Activated naive CD4-positive, alpha-beta T cell treated with Interleukin-2 at 50 U/mL for 16 hours (primary cell): Measurements from ENCODE around the gene GNAO1.

ENCODE experiments used
- DNase-seq: peaks from one replicate; pipeline ENCODE4 v3.0.0-alpha.2; 2020

Gene GNAO1

DNA sequence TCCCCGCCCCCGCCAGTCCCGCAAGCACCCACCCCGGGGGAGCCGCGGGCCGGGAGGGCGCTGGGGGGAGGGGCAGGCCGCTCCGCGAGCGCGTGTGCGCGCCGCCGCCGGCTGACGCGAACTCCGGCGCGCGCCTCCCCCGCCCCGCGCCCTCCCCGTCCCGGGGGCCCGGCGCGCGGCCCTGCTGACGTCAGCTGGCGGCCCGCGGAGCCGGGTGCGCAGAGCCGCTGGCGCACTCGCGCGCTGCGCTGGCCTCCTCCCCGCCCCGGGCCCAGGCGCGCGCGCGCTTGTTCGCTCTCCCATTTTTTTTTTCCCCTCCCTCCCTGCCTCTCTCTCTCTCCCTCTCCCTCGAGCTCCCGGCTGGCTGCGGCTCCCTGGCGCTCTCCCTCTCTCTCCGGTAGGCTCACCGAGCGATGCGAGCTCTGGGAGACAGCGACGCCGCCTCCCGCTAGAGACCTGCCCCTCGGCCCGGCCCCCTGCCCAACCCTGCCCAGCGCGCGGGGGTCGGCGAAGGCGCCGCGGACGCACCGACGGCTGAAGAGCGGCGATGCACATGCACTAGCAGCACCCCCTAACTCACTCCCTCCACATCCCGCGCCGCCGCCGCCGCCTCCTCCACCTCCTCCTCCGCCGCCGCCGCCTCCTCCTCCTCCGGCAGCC is at the start of gene GNAO1:
Gene GNAO1, plus strand, starts transcription at position 334 of the 660 bp plus-strand sequence. CDS start 747 bp downstream, outside the sequence.
- peak; percentile 66 for DNase-seq

DNA sequence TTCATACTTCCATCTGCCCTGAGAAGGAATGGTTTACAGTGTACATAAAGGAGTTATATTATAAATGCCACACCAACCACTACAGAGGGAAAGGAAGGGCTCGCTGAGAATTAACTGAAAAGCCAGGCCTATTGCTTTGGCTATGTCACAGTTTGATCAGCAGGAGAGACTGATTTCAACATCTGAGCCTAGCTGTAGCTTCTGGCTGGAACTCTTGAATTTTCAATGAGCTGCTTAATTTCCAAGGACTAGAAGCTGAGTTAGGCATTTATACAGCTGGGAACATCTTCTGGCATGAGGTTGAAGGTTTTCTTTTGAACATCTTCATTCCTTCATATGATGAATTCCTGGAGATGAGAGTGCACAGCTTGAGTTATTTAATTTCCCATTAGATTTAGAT is 47.6 kb upstream of the GNAO1 start:
- DNase-seq = no peak

DNA sequence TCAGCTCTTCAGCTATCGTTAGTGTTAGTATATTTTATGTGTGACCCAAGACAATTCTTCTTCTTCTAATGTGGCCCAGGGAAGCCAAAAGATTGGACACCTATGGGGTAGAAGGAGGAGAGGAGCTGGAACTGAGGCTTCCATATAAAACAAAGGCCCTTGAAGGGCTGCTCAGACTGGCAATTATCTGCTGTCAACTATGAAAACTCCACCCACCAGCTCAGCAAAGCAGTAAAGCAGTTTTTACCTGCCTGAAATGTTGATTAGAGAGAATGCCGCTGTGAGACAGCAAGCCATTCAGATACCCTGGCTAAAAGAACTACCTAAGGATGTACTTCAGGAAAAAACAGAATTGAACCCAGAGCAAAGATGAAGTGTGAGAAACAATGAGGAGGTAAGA is 45.9 kb upstream of the GNAO1 start:
- DNase-seq = no peak

DNA sequence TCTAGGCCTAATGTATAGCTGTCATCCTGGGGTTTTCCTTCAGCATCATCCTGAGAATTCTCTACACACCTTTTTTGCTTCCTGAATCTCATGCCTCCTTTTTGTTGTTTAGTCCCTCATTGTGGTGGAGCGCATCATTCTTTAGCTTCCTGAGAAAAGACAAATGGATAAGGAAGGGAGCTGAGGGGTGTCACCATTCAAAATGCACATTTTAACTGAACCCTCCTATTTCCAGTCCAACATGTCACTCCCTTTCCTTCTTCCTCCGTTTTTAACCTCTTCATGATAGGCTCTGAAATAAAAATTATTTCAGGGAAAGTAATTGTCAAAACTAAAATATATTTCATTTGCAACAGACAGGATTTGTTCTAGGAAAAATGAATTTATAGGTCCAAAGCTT is 39.7 kb upstream of the GNAO1 start:
- no peak for DNase-seq

DNA sequence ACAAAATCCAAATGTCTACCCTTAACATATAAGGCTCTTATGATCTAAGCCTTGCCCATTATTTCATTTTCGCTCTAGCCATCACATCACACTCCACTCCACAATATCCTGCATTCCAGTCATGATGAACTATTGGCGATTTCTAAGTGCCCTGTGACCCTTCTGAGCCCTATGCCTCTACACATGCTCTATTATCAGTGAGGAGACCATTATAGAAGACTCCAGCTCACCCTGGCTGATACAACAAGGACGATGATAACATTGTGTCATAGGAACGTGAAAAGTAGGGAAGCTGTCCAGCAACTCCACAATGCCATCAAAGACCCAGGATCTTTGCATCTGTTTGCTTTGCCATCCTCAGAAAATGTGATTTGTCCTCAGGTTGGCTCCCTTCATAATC is 29.6 kb upstream of the GNAO1 start:
- no peak for DNase-seq

DNA sequence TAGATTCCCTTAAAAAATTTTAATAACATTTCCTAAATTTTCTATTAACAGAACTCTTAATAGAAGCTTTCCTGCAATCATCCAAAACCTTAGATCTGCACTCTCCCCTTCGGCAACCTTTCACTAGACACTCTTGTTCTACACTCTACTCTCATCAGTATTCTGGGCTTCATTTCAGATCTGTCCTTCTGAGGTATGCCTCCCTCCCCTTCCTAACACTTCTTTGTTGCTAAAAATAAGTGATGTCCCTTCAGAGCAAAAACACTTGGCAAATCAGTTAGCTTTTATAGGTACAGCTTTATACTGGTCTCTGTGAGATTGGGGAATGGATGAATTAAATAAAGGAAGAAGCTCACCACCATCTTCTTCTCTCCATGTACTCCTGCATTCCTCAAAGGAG is 28.2 kb upstream of the GNAO1 start:
- DNase-seq = no peak

DNA sequence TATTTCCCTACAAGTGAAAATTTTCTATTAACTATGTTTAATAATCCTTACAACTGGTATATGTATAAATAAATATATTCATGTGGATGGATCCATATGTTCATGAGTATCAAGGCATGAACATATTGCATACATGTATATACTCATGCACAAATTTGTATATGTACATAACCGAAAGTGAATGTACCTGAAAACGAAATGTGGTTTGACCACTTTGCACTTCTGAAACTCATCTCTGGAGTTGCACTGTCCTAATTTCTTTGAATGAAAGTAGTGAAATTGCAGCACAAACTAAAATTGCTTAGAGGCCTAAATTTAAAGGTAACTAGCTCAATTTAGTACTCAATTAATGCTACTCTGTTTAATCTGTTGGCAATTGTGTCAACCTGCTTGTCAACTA is 27.4 kb upstream of the GNAO1 start:
- no peak for DNase-seq

DNA sequence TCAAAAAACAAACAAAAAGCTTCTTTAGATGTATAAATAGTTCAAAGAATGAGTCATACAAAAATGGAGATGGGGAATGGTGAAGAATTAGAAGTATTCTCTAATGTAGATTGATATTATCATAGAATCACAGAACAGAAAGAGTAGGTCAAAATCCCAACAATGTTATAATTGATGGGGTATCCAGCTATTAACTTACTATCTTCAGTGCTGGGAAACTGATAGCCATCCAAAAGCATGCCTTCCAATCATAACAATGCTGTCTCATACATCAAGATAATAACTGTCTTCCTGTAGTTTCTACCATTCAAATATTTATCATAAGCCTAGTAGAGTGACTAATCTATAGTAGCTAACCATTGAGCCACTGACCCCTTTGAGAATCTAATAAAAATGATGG is 26.7 kb upstream of the GNAO1 start:
- no peak for DNase-seq

DNA sequence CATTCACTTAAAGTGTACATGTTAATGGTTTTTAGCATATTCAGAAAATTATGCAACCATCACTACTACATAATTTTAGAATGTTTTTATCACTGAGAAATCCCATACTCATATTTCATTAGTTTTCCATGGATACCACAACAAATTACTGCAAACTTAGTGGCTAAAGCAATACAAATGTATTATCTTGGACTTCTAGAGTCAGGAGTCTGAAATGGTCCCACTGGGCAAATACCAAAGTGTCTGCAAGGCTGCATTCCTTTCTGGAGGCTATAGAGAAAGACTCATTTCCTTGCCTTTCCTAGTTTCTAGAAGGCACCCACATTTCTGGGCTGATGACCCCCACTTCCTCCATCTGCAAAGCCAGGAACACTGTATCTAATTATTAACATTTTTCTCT is 16.9 kb upstream of the GNAO1 start:
- DNase-seq = no peak

DNA sequence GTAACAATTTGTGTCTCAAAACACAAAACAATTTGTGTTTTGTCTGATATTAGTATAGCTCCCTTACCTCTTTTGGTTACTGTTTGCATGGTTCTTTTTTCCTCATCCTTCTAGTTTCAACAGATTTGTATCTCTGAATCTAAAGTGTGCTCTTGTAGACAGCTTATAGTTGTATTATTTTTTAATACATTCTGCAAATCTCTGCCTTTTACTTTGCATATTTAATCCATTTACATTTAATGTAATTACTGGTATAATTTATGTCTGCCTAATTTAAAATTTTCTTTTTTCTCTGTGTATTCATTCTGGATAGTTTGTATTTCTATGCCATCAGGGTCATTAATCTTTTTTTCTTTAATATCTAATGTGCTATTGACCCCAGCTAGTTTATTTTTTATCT is 9.9 kb upstream of the GNAO1 start:
- no peak for DNase-seq

DNA sequence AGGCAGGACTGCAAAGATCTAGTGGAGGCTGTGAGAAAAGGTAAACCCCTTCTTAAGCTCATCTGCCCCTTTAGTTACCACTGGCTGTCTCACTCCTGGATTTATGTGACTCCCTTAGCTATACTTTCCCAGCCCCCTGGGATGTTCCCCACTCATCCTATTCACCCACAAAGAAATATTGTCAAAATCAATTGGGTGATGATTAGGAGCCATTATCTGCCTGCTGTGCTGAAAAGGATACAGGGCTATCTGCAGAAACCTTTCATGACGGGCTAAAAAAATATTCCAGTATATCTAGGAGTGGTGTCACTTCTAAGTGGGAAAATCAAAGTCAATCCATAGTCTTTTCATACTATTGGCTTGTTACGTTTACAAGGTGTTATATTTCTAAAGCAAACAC is 8.0 kb upstream of the GNAO1 start:
- DNase-seq = no peak

DNA sequence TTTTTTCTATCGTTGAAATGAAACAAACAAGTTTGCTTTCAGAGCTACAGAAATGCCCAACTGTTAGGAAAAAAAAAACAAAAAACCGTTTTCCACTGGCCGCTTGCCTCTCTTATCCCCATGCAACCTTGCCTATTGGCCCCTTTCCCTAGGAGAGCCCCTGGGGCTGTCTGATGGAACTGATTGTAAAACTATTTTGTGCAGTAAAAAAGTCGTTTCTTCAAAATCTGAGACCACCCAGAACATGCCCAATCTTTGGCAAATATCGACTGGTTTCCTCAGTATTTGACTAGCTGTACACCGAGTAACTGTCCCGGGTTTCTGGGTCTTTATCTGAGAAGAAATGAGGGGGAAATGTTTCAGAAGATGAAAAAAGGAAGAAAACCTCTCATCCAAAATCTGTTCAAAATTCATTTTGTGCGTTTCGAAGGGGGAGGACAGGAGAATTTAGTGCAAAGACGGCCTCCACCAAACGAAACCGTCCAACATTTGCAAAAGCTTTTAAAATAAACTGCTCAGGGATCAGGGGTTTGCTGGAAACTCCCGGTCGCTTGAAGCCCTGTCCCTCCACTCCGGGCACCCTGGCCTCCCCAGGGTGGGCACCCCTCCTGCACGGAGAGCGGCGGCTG is 1.1 kb upstream of the GNAO1 start:
- no peak for DNase-seq

DNA sequence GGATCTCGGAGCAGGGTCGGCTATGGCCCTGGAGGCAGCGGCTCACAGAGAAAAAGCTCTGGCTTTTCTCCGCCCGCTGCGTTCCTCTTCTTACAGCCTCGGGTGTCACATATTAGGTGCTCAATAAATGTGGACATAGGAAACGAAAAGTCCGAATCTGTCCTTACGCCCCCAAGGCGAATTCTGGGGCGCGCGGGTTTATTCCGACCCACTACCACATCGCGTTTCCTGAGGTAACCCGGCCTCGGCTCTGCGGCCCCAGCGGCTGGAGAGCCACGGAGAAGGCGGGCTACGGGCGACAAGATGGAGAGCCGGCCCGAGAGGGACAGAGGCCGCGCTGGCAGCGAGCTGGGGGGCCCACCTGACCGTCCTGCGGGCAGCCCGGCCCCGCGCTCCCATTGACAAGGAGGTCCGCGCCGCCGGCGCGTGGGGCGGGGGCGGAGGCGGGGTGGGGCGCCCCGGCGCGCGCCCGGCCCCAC is 573 bp upstream of the GNAO1 start:
- DNase-seq = no peak

DNA sequence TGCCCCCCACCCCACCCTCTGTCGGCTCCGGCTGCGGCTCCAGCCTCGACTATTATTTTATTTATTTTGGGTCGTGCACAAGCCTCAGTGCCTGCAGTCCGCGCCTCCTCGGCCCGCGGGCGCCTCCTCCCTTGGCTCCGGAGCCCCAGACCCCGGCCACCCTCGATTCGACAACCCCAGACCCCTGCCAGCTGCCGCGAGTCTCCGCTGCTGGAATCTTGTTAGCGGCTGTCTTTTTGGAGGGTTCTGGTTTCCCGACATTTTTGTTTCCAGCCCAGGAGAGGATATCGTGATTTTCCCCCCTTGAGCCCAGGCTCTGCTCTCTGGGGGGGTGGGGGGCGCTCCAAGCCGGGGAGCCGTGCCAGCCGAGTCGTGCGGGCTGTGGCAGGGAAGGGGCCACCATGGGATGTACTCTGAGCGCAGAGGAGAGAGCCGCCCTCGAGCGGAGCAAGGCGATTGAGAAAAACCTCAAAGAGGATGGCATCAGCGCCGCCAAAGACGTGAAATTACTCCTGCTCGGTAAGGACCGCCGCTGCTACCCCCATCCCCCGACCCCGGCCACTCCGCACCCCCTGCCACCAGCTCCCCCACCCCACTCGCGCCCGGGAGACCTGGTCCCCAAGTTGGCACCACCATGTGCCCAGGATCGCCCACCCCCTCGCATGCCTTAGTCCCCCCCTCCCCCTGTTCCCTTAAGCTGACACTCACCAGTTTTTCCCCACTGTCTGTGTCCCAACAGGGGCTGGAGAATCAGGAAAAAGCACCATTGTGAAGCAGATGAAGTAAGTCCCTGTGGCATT is 746 bp downstream of the GNAO1 start:
- peak; percentile 21 for DNase-seq

DNA sequence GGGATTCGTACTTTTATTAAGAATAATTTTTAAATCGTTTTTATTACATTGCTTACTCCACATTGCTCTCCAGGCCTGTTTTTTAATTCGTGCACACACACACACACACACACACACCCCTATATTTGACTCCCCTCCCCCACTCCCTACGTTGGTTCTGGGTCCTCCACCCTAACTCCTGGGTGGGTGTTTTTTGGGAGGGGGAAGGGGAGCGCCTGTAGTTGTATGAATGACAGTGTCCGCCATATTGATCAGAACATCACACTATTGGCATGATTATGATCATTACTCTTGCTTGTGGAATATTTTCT is 1.3 kb downstream of the GNAO1 start:
- no peak for DNase-seq

DNA sequence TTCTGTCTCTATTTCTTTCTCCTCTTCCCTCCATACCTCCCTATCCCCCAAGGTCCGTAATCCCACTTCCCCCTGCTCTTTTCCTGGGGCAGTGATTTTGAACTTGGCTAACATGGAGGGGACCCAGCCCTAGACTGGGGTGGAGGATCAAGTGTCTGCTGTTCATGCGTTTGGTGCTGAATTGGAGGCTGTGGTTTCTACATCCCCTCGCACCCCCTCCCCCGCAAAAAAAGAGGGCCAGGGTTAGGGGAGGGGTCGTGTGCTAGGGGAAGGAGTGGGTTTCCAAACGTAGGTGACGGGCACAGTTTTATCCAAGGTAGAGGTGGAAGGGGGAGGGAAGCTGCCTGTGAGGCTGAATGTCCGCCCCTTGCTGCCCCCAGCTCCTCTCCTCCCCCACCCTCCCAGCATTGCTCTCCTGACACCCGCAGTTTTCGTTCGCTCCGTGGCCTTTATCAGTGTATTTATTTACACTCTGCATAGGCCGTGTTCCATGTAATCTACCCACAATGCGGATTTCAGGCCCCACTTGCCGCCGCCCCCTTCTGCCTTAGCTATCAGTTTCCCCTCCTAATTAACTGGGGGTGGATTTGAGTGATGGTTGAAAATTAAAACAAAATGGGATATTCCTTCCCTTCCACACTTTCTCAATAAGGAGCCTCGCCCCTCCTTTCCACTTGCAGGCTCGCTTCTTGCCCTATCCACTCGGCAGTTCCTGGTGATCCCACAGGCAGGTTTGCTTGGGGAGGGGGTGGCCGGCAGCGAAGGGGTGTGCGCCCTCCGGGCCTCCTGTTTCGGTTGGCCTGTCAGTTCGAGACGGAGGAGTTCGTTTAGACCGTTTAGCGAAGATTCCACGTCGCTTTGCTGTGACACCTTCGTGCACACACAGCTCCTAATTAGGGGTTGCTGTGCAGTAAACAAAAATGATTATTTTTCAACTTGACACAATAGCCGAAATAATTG is 2.0 kb downstream of the GNAO1 start:
- DNase-seq = no peak

DNA sequence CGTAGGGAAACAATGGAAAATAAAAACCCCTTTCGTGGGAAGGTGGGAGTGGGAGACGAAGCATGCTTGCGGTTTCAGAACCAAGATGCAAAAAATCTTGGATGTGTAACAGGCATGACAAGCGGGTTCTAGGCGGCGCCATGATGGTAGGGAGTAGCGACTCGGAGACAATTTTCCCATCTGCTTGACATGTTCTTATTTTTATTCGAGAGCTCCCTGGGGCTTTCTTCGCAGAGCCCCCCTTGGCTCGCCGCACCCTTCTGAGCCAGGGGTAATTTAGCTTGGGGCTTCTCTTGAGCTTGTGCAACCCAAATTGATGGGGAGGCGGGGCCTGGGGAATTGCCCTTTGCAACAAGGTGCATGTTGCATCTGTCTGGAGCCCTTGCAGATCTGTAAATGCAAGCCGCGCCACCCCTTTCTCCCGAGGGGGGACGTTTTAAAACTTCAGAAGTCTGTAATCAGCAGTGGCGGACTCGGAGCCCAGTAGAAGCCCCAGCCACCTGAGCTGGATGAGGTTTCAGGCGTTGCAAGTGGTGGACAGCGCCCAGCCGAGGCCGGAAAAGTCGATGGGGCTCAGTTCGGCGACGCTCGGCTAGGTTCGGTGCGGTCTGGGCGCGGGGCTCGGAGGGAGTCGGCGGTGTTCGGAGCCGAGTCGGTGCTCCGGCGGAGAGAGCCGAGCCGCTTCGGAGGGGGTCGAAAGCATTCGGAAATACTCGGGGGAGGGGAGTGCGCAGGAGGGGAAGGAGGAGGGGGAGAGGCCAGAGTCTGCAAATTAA is 2.9 kb downstream of the GNAO1 start:
- peak; percentile 80 for DNase-seq

DNA sequence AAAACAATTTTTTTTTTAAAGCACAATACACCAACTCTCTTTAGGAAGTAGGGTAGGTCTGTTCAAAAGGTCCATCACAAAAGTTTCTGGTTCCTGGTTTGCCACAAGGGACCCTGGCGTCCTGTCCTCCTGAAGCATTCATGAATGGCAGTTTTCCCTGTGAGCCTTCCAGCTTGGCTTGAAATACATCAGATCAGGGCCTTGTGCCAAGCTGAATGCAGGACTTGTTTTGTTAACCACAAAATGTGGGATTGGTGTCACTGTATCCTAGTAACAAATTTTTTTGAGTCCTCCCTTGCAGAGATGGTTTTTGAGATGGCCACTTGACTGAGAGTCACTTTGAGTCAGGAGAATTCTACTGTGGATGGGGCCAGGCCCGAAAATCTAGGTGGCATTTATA is 3.9 kb downstream of the GNAO1 start:
- DNase-seq = no peak

DNA sequence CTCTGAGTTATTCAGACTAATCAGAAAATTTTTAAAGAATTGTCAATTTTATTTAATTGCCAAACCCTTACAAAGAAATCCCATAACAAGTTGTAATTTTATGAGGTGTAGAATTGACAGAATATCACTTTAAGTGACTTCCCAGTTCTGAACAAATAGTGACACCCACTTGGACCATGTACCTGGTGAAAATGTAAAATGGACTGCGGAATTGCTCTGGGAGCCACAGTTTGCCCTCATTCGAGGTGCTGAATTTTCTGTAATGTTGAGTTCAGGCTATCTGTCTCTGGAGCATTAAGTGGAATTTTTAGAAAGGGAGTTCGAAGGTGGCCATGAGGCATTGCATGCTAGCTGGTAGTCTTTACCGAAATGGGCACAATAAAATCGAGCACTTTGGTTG is 5.1 kb downstream of the GNAO1 start:
- no peak for DNase-seq

DNA sequence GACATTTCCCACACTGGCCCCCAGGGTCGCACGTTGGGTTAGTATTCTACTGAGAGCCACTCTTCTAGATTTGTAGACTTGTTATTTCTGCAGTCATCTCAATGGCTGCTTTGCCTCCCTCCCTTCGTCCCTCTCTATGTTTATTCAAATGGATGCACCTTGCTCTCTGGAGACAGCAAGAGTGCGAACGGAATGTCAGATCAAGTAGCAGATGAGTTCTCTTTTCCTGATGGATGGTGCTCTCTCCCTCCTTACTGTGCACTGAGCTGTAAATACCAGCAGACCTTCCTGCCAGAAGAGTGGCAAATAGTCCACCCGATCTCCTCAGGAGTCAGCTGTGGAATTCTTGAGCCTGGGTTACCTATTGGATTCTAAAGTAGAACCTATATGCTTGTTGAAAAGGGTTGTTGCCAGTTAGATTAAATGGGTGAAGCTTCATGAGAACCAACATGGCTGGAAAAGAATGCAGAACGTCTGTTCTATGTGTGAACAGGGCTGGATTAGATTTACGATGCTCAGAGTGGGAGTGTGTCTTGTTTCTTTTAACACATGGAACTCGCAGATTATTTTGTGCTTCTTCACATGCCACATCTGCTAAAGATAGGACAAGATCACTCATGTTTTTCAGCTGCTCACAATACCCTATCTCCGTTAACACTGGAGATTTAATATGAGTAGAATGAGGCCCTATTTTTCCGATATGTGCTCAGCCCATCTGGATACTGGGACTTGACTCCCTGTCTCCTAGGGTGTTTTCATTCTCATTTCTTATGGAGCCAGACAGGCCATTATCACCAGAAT is 6.1 kb downstream of the GNAO1 start:
- no peak for DNase-seq

DNA sequence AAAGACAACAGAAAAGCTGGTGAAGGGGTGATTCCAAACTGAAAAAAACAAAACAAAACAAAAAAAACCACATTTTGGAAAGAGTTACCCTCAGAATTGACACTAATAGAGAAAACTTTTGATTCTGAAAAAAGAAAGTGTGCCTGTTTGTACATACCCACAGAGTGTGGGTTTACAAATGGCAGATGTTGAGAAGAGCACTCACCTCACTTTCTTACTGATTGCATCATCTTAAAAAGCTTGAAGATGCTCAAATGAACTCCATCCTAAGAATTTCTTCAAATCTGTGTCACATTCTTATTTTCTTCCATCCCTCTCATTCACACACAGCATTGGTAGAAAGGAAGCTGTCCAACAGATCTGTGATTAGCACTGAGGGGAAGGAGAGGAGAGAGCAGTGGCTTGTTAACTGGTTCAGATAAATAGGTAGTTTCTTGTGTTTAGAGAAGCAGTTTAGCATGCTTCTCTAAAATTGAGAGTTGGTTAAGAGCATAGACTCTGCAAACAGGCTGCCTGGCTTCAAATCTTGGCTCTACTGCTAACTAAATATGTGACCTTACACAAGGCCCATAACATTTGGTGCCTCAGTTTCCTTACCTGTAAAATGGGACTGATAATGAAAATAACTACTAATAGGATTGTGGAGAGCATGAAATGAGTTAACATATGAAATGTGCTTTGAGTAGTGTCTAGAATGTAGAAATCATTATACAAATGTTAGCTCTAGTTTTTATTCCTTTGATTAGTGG is 6.9 kb downstream of the GNAO1 start:
- no peak for DNase-seq
